GM23248 (cell line): Measurements from ENCODE around the gene DSG2. TPM values are rescaled to one million over a fixed set of nuclear protein-coding genes. Genes with fewer than 3 reads are reported as not detected.
A peak's percentile ranks its signal among the peaks of the same experiment; 100 is the strongest.

ENCODE experiments used
- DNase-seq: peaks from one replicate; pipeline ENCODE4 v3.0.0-alpha.2; 2015
- H2AFZ ChIP-seq: fragments of 200-600 bp; sonication (generic); 2 replicates; pipeline ENCODE4 v1.6.1; 2016; ENCODE audit warnings: antibody characterized with exemption
- H3F3A ChIP-seq: fragments of 200-600 bp; sonication (generic); 2 replicates; pipeline ENCODE4 v1.6.1; 2016; ENCODE audit warnings: mild to moderate bottlenecking, antibody characterized with exemption, mixed run types; ENCODE audit not compliant: insufficient read depth
- H3K27ac ChIP-seq: fragments of 200-600 bp; sonication (generic); 2 replicates; pipeline ENCODE4 v1.5.1; 2016; ENCODE audit warnings: mild to moderate bottlenecking
- H3K27me3 ChIP-seq: fragments of 200-600 bp; sonication (generic); replicated peaks from 2 replicates; pipeline ENCODE4 v1.6.1; 2016; ENCODE audit warnings: mild to moderate bottlenecking; ENCODE audit not compliant: insufficient read depth
- H3K36me3 ChIP-seq: fragments of 200-600 bp; sonication (generic); 2 replicates; pipeline ENCODE4 v1.6.1; 2016; ENCODE audit warnings: low read depth, mild to moderate bottlenecking
- H3K4me1 ChIP-seq: fragments of 200-600 bp; sonication (generic); 2 replicates; pipeline ENCODE4 v1.6.1; 2016; ENCODE audit warnings: mild to moderate bottlenecking; ENCODE audit not compliant: insufficient read depth
- H3K4me2 ChIP-seq: fragments of 200-600 bp; sonication (generic); one replicate; pipeline ENCODE4 v1.6.1; 2016; ENCODE audit warnings: mild to moderate bottlenecking; ENCODE audit not compliant: unreplicated experiment
- H3K4me3 ChIP-seq: fragments of 200-600 bp; sonication (generic); 2 replicates; pipeline ENCODE4 v1.5.1; 2016; ENCODE audit warnings: mild to moderate bottlenecking
- H3K79me2 ChIP-seq: fragments of 200-600 bp; sonication (generic); 2 replicates; pipeline ENCODE4 v1.6.1; 2016; ENCODE audit warnings: mild to moderate bottlenecking; ENCODE audit not compliant: insufficient read depth
- H3K9ac ChIP-seq: fragments of 200-600 bp; sonication (generic); 2 replicates; pipeline ENCODE4 v1.6.1; 2016; ENCODE audit warnings: mild to moderate bottlenecking
- H3K9me2 ChIP-seq: fragments of 200-600 bp; sonication (generic); 2 replicates; pipeline ENCODE4 v1.6.1; 2016; ENCODE audit warnings: mixed run types, mild to moderate bottlenecking, moderate library complexity; ENCODE audit not compliant: insufficient read depth
- H3K9me3 ChIP-seq: fragments of 200-600 bp; sonication (generic); one replicate; pipeline ENCODE4 v1.6.1; 2017; ENCODE audit warnings: low read depth
- H4K20me1 ChIP-seq: fragments of 200-600 bp; sonication (generic); 2 replicates; pipeline ENCODE4 v1.6.0; 2016; ENCODE audit not compliant: insufficient read depth
- EZH2 ChIP-seq: fragments of 200-600 bp; sonication (generic); IDR thresholded peaks from 2 replicates; pipeline ENCODE4 v1.6.1; 2018; ENCODE audit warnings: antibody characterized with exemption, mild to moderate bottlenecking; ENCODE audit not compliant: insufficient read depth, poor library complexity, severe bottlenecking
- EZH2phosphoT487 ChIP-seq: fragments of 200-600 bp; sonication (generic); IDR thresholded peaks from 2 replicates; pipeline ENCODE4 v1.6.1; 2018; ENCODE audit warnings: antibody characterized with exemption, moderate library complexity, mild to moderate bottlenecking, low read depth; ENCODE audit not compliant: insufficient read depth
- WGBS, 2 experiments: methylation state at CpG; one replicate each; pipeline ENCODE4 v1.1.6; 2015 to 2017; ENCODE audit warnings: low lambda C conversion rate in 2 of 2, low coverage in 1 of 2; ENCODE audit errors: missing lambda C conversion rate in 2 of 2; 5-methylcytosine and 5-hydroxymethylcytosine counted together
- in situ Hi-C: fragments of 300-500 bp; cut with MboI; formaldehyde crosslinking; loops from 2 replicates; pipeline ENCODE4 v1.15.0; 2020
- polyA plus RNA-seq: library from polyadenylated mRNA; unstranded; fragments of >200 nt; fragmentation: Nextera tagmentation; extraction: Ambion mirVana; gene quantifications from 2 replicates; pipeline ENCODE4 v1.2.1, GENCODE V29; 2016
- total RNA-seq: library from RNA; depleted of rRNA; stranded (reverse); fragments of >200 nt; shearing (Covaris generic); gene quantifications from 2 replicates; pipeline ENCODE4 v1.2.3, GENCODE V29; 2014

Gene DSG2
- total and polyA plus RNA-seq, 2 experiments from 2014 or later = under 0.01 TPM; not detected in 1

DNA sequence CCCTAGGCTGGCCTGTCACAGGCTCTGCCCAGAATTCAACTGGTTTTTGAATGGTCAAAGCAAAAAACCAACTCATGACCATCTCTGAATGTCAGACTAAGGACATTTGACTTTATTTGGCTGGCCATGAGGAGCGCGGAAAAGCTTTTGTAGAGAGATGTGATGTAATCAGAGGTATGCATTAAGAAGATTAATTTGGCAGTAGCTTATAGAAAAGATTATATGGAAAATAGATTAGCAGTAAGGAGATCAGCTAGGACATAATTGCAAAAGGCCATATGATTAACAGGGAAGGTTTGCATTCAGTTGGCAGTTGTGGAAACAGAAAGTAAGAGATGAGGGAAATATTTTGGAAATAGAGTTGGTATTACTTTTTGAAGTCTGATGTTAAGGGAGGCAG is 81.4 kb downstream of the DSG2 start:
- DNase-seq = no peak
- Histone ChIP-seq H3K9me3 (no peaks in the 10 kb centered on the region), H2AFZ (no peak overlapping the region), H3K4me1 (no peaks in the 10 kb centered on the region), H3K27me3 (no peaks in the 10 kb centered on the region), H3K9me2 (no peaks in the 10 kb centered on the region), H3F3A (no peaks in the 10 kb centered on the region), H3K4me2 (no peak overlapping the region), H3K4me3 (no peak overlapping the region), H3K79me2 (no peaks in the 10 kb centered on the region), H3K36me3 (no peaks in the 10 kb centered on the region), H4K20me1 (no peaks in the 10 kb centered on the region), H3K9ac (no peak overlapping the region), H3K27ac (no peak overlapping the region)
- TF ChIP-seq EZH2 (no peak), EZH2phosphoT487 (no peak)
- in situ Hi-C loops = no loop called here
- 81 to 93% methylated on average over 2 of the region's 2 CpGs for WGBS, 2 experiments

DNA sequence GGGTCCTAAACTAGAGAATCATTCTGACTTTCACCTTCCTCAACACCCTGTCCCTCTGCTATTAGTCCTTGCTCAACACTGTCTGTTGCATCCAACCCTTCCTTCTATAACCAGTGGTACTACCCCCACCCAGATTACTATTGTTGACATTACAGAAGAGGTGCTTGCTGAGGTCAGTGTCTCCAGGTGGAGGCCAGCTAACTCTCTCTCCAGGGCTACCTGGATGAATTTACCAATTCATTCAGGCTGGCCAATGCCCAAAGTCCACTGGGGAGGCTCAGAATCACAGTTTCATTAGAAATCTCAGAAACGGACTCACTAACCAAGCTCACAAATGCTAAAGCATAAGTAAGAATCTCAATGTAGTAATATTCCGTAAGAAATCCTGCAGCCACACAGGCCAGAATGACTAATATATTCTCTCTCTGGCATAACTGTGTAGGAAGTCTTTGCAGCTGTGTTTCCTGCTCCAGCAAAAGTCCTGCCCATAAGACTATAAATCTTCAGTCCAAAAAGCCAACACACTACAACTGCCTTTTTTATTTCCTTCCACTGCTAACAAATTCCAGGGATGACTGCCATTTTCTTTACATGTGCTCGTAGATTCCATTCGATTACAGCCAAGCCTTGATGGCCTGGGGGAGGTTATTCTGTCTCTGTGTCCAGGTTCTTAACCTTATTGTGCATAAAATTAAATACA is 83.7 kb downstream of the DSG2 start:
- Histone ChIP-seq H3K9me2 (no peaks in the 10 kb centered on the region), H3K27me3 (no peaks in the 10 kb centered on the region), H3K79me2 (no peaks in the 10 kb centered on the region), H3K4me2 (no peak overlapping the region), H2AFZ (0 out of 2 replicates have a peak overlapping the region, but pooled peaks have one; percentile 23), H3K9me3 (no peaks in the 10 kb centered on the region), H3K4me3 (no peak overlapping the region), H4K20me1 (no peaks in the 10 kb centered on the region), H3K4me1 (no peaks in the 10 kb centered on the region), H3K36me3 (no peaks in the 10 kb centered on the region), H3F3A (no peaks in the 10 kb centered on the region), H3K27ac (no peak overlapping the region), H3K9ac (no peak overlapping the region)
- in situ Hi-C loops = no loop called here
- peak; percentile 61 for DNase-seq
- 2% methylated on average over 4 of the region's 4 CpGs for WGBS, 2 experiments
- no peak for TF ChIP-seq EZH2phosphoT487
- no peak for TF ChIP-seq EZH2

DNA sequence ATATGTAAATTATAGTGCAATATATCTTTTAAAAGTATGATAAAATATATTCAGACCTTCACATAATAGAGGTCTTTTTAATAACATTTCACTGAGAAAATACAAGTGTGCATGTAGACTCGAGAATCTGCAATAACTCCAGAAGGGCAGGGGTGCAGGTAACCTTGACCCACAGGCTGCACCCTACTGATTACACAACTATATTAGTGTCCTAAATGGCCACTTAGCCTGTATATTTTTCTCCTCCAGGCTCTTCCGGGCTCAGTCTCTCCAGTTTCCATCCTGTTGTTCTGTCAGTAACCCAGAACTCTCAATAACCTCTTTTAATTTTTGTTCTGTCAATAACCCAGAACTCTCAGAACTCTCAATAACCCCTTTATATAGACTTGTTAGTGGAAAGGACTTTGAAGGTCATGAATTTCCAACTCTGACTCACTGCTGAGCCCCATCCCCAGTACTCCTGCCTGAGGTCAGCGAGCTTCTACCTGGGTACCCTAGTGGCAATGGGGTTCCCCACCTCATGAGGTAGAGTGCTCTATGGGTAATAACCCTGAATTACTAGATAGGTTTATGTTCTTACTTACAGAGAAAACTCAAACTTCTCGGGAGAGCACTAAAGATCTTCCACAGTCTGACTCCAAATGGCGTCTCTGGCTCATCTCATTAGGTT is 85.3 kb downstream of the DSG2 start:
- no peak overlapping the region for H3K9ac ChIP-seq
- no peaks in the 10 kb centered on the region for H3K27me3 ChIP-seq
- no peak overlapping the region for H3K4me3 ChIP-seq
- no peaks in the 10 kb centered on the region for H3K36me3 ChIP-seq
- H3K79me2 ChIP-seq = no peaks in the 10 kb centered on the region
- no peak overlapping the region for H3K27ac ChIP-seq
- H3K9me2 ChIP-seq = no peaks in the 10 kb centered on the region
- in situ Hi-C loops = no loop called here
- 39 to 48% methylated on average over 5 of the region's 5 CpGs for WGBS, 2 experiments
- H4K20me1 ChIP-seq = no peaks in the 10 kb centered on the region
- H3F3A ChIP-seq = no peaks in the 10 kb centered on the region
- DNase-seq = no peak
- H3K9me3 ChIP-seq = no peaks in the 10 kb centered on the region
- H2AFZ ChIP-seq = no peak overlapping the region
- TF ChIP-seq EZH2phosphoT487 (no peak), EZH2 (no peak)
- H3K4me2 ChIP-seq = no peak overlapping the region
- H3K4me1 ChIP-seq = no peaks in the 10 kb centered on the region

DNA sequence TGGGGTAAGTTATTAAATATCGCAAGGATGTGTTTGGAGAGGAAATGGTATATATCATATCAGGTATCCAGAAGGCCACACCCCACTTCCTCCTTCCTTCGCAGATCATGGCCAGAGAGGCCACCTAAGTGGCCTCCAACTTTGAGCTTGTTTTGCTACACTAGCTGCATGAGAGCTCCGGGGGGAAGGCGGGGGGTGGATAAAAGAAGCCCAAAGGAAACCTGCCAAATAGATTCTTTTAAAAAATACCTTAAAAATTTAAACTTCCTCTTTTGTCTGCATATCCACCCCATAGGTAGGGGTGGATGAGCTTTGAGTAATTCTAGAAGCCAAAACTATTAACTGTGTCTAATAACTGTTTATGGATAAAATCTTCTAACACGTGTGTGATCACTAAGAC is 88.0 kb downstream of the DSG2 start:
- Histone ChIP-seq H4K20me1 (no peaks in the 10 kb centered on the region), H3F3A (no peaks in the 10 kb centered on the region), H3K4me3 (no peak overlapping the region), H3K4me1 (no peaks in the 10 kb centered on the region), H3K9ac (no peak overlapping the region), H3K79me2 (no peaks in the 10 kb centered on the region), H3K27ac (no peak overlapping the region), H3K27me3 (no peaks in the 10 kb centered on the region), H3K4me2 (no peak overlapping the region), H3K9me3 (no peaks in the 10 kb centered on the region), H2AFZ (no peak overlapping the region), H3K36me3 (no peaks in the 10 kb centered on the region), H3K9me2 (no peaks in the 10 kb centered on the region)
- TF ChIP-seq EZH2phosphoT487 (no peak), EZH2 (no peak)
- no peak for DNase-seq
- in situ Hi-C loops = no loop called here
- WGBS, 2 experiments = 71 to 73% methylated on average over 5 of the region's 5 CpGs
